Neural progenitor cell (in vitro differentiated cells): ENCODE measurements around the gene ACOX3.
"Not testable (repeated sequence)": the region's sequence is repeated elsewhere in the genome, so short reads cannot be mapped to it uniquely, and the experiment has no call there.

Experiments
- CTCF ChIP-seq: fragments of 200-600 bp; sonication (generic); IDR thresholded peaks from 2 replicates; pipeline ENCODE4 v1.5.1; 2017; ENCODE audit warnings: antibody characterized with exemption, mild to moderate bottlenecking
- EZH2phosphoT487 ChIP-seq: fragments of 200-600 bp; sonication (generic); IDR thresholded peaks from 2 replicates; pipeline ENCODE4 v1.6.1; 2017; ENCODE audit warnings: antibody characterized with exemption

- peak; percentile 49 for TF ChIP-seq CTCF
- not testable (repeated sequence) for TF ChIP-seq EZH2phosphoT487
Measured at GRCh38 chr4:8406887-8407286, 33.6 kb downstream of the ACOX3 start.
